H1 (cell line): ENCODE results near the gene MYO1F. TPM values are rescaled to one million over a fixed set of nuclear protein-coding genes. Genes with fewer than 3 reads are reported as not detected.
"Not testable (repeated sequence)": the region's sequence is repeated elsewhere in the genome, so short reads cannot be mapped to it uniquely, and the experiment has no call there.

Experiments
- CTCF ChIA-PET: fragments of 300-600 bp; sonication (Branson Sonifier 250); formaldehyde crosslinking; loops from one replicate; lab custom pipeline; 2021; ENCODE audit not compliant: partially characterized antibody; lab: Charles Lee
- POLR2A ChIA-PET: fragments of 300-600 bp; sonication (Branson Sonifier 250); formaldehyde crosslinking; loops from one replicate; lab custom pipeline; 2021; ENCODE audit warnings: inconsistent platforms; ENCODE audit not compliant: partially characterized antibody; lab: Charles Lee
- DNase-seq, 2 experiments: peaks; one replicate each; pipeline versions ENCODE4 v3.0.0 to v3.0.0-alpha.2; 2010 to 2022; ENCODE audit warnings: low spot score in 2 of 2, low read depth in 1 of 2, mixed read lengths in 1 of 2
- FAIRE-seq: peaks from 2 replicates; lab custom pipeline; 2011; peaks lifted over from hg19 to GRCh38; lab: Jason Lieb, UNC
- H2AFZ ChIP-seq: 2 replicates; pipeline ENCODE4 v1.8.1; 2012; ENCODE audit warnings: low read length, inconsistent platforms
- H2AK5ac ChIP-seq: 2 replicates; pipeline ENCODE4 v1.6.1; 2013; ENCODE audit warnings: low read depth, low read length
- H2BK120ac ChIP-seq: replicated peaks from 2 replicates; pipeline ENCODE3; 2013; ENCODE audit warnings: low read depth, low read length, inconsistent platforms
- H2BK12ac ChIP-seq: 2 replicates; pipeline ENCODE4 v1.6.1; 2013; ENCODE audit warnings: low read depth, low read length
- H2BK15ac ChIP-seq: 2 replicates; pipeline ENCODE4 v1.6.1; 2013; ENCODE audit warnings: low read length
- H2BK20ac ChIP-seq: 2 replicates; pipeline ENCODE4 v1.6.1; 2013; ENCODE audit warnings: low read length
- H2BK5ac ChIP-seq: 2 replicates; pipeline ENCODE4 v1.6.1; 2013; ENCODE audit warnings: low read depth, low read length
- H3K14ac ChIP-seq: 2 replicates; pipeline ENCODE4 v1.6.1; 2013; ENCODE audit warnings: inconsistent platforms; ENCODE audit not compliant: insufficient read length
- H3K18ac ChIP-seq: 2 replicates; pipeline ENCODE4 v1.6.1; 2013; ENCODE audit warnings: low read length; ENCODE audit errors: extremely low read depth
- H3K23ac ChIP-seq: 2 replicates; pipeline ENCODE4 v1.6.1; 2013; ENCODE audit warnings: inconsistent platforms; ENCODE audit not compliant: insufficient read length
- H3K23me2 ChIP-seq: 2 replicates; pipeline ENCODE4 v1.6.1; 2013; ENCODE audit warnings: low read depth, low read length
- H3K27ac ChIP-seq: 2 replicates; pipeline ENCODE4 v1.6.1; 2011; ENCODE audit warnings: low read depth, low read length, inconsistent platforms
- H3K27me3 ChIP-seq, 4 experiments: replicated peaks in 1 of 4; 1 replicate in 1 of 4; 2 replicates in 3 of 4; pipeline versions ENCODE4 v1.6.1 to v1.8.1; 2011 to 2013; ENCODE audit warnings: low read length in 3 of 4, mild to moderate bottlenecking in 3 of 4, inconsistent platforms in 2 of 4, mixed read lengths in 2 of 4, moderate library complexity in 1 of 4; ENCODE audit not compliant: control insufficient read depth in 3 of 4, insufficient read depth in 3 of 4; ENCODE audit errors: extremely low read depth in 1 of 4
- H3K36me3 ChIP-seq, 4 experiments: 2 replicates each; pipeline versions ENCODE4 v1.6.1 to v1.8.1; 2011 to 2013; ENCODE audit warnings: mild to moderate bottlenecking in 4 of 4, low read length in 3 of 4, moderate library complexity in 2 of 4, control low read depth in 1 of 4, inconsistent platforms in 1 of 4; ENCODE audit not compliant: insufficient read depth in 4 of 4, control insufficient read depth in 2 of 4
- H3K4ac ChIP-seq: replicated peaks from 2 replicates; pipeline ENCODE3; 2013; ENCODE audit warnings: low read length, low read depth, mixed read lengths, inconsistent platforms; ENCODE audit not compliant: insufficient read length
- H3K4me1 ChIP-seq, 4 experiments: replicated peaks in 1 of 4; 1 replicate in 1 of 4; 2 replicates in 3 of 4; pipeline versions ENCODE4 v1.6.1 to v1.8.1; 2011 to 2013; ENCODE audit warnings: low read length in 3 of 4, inconsistent platforms in 2 of 4, mixed read lengths in 1 of 4; ENCODE audit not compliant: insufficient read depth in 4 of 4, control insufficient read depth in 3 of 4
- H3K4me2 ChIP-seq, 2 experiments: 2 replicates each; pipeline versions ENCODE4 v1.6.1 to v1.8.1; 2011 to 2013; ENCODE audit warnings: low read depth in 2 of 2, low read length in 2 of 2, control low read depth in 1 of 2, inconsistent platforms in 1 of 2, mild to moderate bottlenecking in 1 of 2; ENCODE audit not compliant: insufficient read depth in 1 of 2
- H3K4me3 ChIP-seq, 4 experiments: fragments of 200-600, 300-600 bp in 1 of 4; sonication (generic), shearing (Covaris generic), sonication (Bioruptor Twin) in 1 of 4; 2 replicates each; pipeline versions ENCODE4 v1.5.1 to v1.8.1; 2011 to 2016; ENCODE audit warnings: low read length in 4 of 4, low read depth in 3 of 4, control low read depth in 2 of 4, inconsistent platforms in 2 of 4, mild to moderate bottlenecking in 2 of 4, mixed read lengths in 1 of 4, moderate library complexity in 1 of 4; ENCODE audit not compliant: insufficient read depth in 2 of 4; ENCODE audit errors: extremely low read depth in 1 of 4
- H3K56ac ChIP-seq: replicated peaks from 2 replicates; pipeline ENCODE3; 2013; ENCODE audit warnings: low read depth, mild to moderate bottlenecking, mixed read lengths, low read length, inconsistent platforms; ENCODE audit not compliant: insufficient read length
- H3K79me1 ChIP-seq: 2 replicates; pipeline ENCODE4 v1.6.1; 2013; ENCODE audit warnings: low read depth, low read length, control low read depth
- H3K79me2 ChIP-seq, 2 experiments: 2 replicates each; pipeline versions ENCODE4 v1.6.1 to v1.8.1; 2012 to 2013; ENCODE audit warnings: low read length in 2 of 2, mild to moderate bottlenecking in 2 of 2, inconsistent platforms in 1 of 2; ENCODE audit not compliant: insufficient read depth in 2 of 2, control insufficient read depth in 1 of 2
- H3K9ac ChIP-seq, 4 experiments: replicated peaks in 1 of 4; 1 replicate in 1 of 4; 2 replicates in 3 of 4; pipeline versions ENCODE4 v1.6.1 to v1.8.1; 2011 to 2013; ENCODE audit warnings: low read depth in 3 of 4, low read length in 3 of 4, control low read depth in 2 of 4, mild to moderate bottlenecking in 2 of 4, moderate library complexity in 2 of 4, inconsistent platforms in 1 of 4; ENCODE audit errors: extremely low read depth in 1 of 4
- H3K9me3 ChIP-seq, 2 experiments: 2 replicates each; pipeline versions ENCODE4 v1.6.1 to v1.8.1; 2012 to 2013; ENCODE audit warnings: mild to moderate bottlenecking in 2 of 2, moderate library complexity in 2 of 2, control low read depth in 1 of 2, inconsistent platforms in 1 of 2, low read depth in 1 of 2, low read length in 1 of 2, mixed read lengths in 1 of 2; ENCODE audit not compliant: insufficient read depth in 2 of 2
- H4K20me1 ChIP-seq, 2 experiments: replicated peaks in 1 of 2; 2 replicates each; pipeline versions ENCODE3 to v1.8.1; 2011 to 2013; ENCODE audit warnings: inconsistent platforms in 2 of 2, low read length in 2 of 2, mild to moderate bottlenecking in 1 of 2; ENCODE audit not compliant: insufficient read depth in 2 of 2, control insufficient read depth in 1 of 2
- H4K5ac ChIP-seq: 2 replicates; pipeline ENCODE4 v1.6.1; 2013; ENCODE audit warnings: low read length, low read depth, mixed read lengths, inconsistent platforms; ENCODE audit not compliant: insufficient read length
- H4K8ac ChIP-seq: 2 replicates; pipeline ENCODE4 v1.8.0; 2013; ENCODE audit warnings: mild to moderate bottlenecking, moderate library complexity, low read length, inconsistent platforms; ENCODE audit not compliant: insufficient read depth; ENCODE audit errors: extremely low read depth
- H4K91ac ChIP-seq: replicated peaks from 2 replicates; pipeline ENCODE3; 2013; ENCODE audit warnings: low read length, mixed read lengths, inconsistent platforms; ENCODE audit not compliant: insufficient read length
- WGBS, 2 experiments: shearing (Covaris generic) in 1 of 2; methylation state at CpG; one replicate each; pipeline versions ENCODE4 v1.1.6 to v1.1.7; 2013 to 2015; ENCODE audit warnings: low lambda C conversion rate in 2 of 2, mixed read lengths in 2 of 2, inconsistent platforms in 1 of 2, low coverage in 1 of 2, missing lambda C conversion rate in 1 of 2; ENCODE audit not compliant: insufficient replicate concordance in 2 of 2, insufficient coverage in 1 of 2, insufficient read length in 1 of 2; ENCODE audit errors: extremely low coverage in 1 of 2, missing lambda C conversion rate in 1 of 2; 5-methylcytosine and 5-hydroxymethylcytosine counted together
- polyA plus RNA-seq, 7 experiments: library from polyadenylated mRNA; depleted of rRNA in 3 of 7; stranded (reverse) in 5 of 7; unstranded in 2 of 7; fragments of >200 nt in 5 of 7; fragments of 200-250 nt in 2 of 7; gene quantifications; 1 replicate in 5 of 7; 2 replicates in 1 of 7; 4 replicates in 1 of 7; pipeline versions ENCODE4 v1.2.1 to v1.2.3, GENCODE V29; 2011 to 2013; ENCODE audit warnings: missing spikeins in 2 of 7, mixed read lengths in 2 of 7
- total RNA-seq: library from RNA; stranded (reverse); fragmentation: NEBNext Ultra II Directional; extraction: Animal tissue kit (Norgen Biotek cat#: 25700); gene quantifications from 2 replicates; pipeline ENCODE4 v1.2.1, GENCODE V29; 2021

The MYO1F gene
- total and polyA plus RNA-seq, 2 of the 8 experiments (the other 6 are each of a cell fraction or from before 2014, with no cell fraction given): 1.4 to 4.6 TPM

DNA sequence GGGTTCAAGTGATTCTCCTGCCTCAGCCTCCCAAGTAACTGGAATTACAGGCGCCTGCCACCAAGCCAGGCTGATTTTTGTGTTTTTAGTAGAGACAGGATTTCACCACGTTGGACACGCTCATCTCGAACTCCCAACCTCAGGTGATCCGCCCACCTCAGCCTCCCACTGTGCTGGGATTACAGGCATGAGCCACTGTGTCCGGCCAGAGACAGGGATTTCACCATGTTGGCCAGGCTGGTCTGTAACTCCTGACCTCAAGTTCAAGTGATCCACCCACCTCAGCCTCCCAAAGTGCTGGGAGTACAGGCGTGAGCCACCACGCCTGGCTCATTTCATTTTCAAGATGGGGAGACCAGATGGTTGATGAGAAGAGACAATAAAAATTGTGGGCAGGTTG, 12.4 kb downstream of the MYO1F start:
- not testable (repeated sequence) for FAIRE-seq, H3K18ac ChIP-seq, H3K9ac ChIP-seq, H2BK20ac ChIP-seq, H3K27me3 ChIP-seq, H3K79me2 ChIP-seq, H3K4me1 ChIP-seq, H3K56ac ChIP-seq, H3K14ac ChIP-seq, H3K27ac ChIP-seq, H2BK120ac ChIP-seq, H3K4me3 ChIP-seq, H2AFZ ChIP-seq, H2BK15ac ChIP-seq, H3K36me3 ChIP-seq, H2AK5ac ChIP-seq, H2BK5ac ChIP-seq, H3K4ac ChIP-seq, H4K5ac ChIP-seq, H4K20me1 ChIP-seq, H3K4me2 ChIP-seq, H2BK12ac ChIP-seq, H3K23me2 ChIP-seq, H3K23ac ChIP-seq, DNase-seq, H4K91ac ChIP-seq, H3K9me3 ChIP-seq, H3K79me1 ChIP-seq
- CTCF ChIA-PET: interaction anchor here (0.5 to 8.7 kb wide), 5 partner anchors 15 to 50 kb away, joined by 3 to 83 read pairs (median 5); no protein-coding TSS in a partner anchor
- 96% methylated on average over 8 of the region's 8 CpGs; no CpG with 5 or more reads in 1 of the 2 experiments for WGBS, 2 experiments
- H4K8ac ChIP-seq: 0 out of 2 replicates have a peak overlapping the region, but pooled peaks have one; percentile 14
- POLR2A ChIA-PET: interaction anchor here (1.3 to 1.6 kb wide), 3 partner anchors 11 to 34 kb away, joined by 3 to 5 read pairs (median 3); no protein-coding TSS in a partner anchor
